ENCODE measurements around the gene TCEAL1.
"Not testable (repeated sequence)": the region's sequence is repeated elsewhere in the genome, so short reads cannot be mapped to it uniquely, and the experiment has no call there.

Gene TCEAL1

DNA sequence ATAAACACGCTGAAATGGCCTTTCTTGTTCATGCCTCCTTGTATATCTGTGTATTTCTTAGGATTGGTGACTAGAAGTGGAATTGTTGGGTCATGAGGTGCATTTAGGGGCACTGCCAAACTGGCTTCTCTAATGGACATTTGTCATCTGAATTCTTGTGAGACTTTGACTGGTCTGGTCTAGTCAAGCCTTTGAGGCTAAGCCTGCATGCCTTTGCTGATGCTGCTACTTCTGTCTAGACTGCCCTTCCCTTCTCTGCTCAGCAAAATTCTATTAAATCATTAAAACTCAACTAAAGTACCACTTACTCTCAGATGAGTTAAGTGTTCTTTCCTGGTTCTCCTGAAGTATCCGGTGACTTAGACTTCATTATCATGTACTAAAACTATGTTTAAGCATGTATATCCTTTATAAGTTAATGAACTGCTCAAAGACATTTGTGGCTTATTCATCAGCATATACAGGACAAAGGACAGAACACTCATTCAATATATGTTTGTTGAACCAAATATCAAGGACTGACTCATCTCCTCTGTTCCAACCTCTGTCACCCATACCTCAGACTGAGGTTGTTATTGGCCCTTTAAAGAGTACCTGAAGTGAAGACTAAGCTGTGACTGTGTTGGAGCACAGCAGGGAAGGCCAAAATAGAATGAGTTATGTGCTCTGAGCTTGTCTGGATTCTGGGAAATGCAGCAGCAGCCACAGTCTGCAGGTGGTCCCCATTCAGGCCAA is 9.0 kb downstream of the TCEAL1 start:
- TF ChIP-seq, protein P1, sequence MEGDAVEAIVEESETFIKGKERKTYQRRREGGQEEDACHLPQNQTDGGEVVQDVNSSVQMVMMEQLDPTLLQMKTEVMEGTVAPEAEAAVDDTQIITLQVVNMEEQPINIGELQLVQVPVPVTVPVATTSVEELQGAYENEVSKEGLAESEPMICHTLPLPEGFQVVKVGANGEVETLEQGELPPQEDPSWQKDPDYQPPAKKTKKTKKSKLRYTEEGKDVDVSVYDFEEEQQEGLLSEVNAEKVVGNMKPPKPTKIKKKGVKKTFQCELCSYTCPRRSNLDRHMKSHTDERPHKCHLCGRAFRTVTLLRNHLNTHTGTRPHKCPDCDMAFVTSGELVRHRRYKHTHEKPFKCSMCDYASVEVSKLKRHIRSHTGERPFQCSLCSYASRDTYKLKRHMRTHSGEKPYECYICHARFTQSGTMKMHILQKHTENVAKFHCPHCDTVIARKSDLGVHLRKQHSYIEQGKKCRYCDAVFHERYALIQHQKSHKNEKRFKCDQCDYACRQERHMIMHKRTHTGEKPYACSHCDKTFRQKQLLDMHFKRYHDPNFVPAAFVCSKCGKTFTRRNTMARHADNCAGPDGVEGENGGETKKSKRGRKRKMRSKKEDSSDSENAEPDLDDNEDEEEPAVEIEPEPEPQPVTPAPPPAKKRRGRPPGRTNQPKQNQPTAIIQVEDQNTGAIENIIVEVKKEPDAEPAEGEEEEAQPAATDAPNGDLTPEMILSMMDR (IDR thresholded peaks at IDR 0.05; ENCODE audit: insufficient read depth, low read length) = no peak
- TF ChIP-seq REST (IDR thresholded peaks at IDR 0.05; ENCODE audit: insufficient replicate concordance, low read depth) = no peak
- TF ChIP-seq POLR2AphosphoS5 (IDR thresholded peaks at IDR 0.05; ENCODE audit: low read depth) = no peak
- no peak for TF ChIP-seq GABPA (IDR thresholded peaks at IDR 0.05; ENCODE audit: low read depth)
- no peak for TF ChIP-seq SPI1 (IDR thresholded peaks at IDR 0.05; ENCODE audit: borderline replicate concordance, low read depth)
- Histone ChIP-seq H3K27me3 (ENCODE audit: insufficient read depth, poor library complexity, severe bottlenecking) (no peaks in the 10 kb centered on the region), H3K27ac (replicated peaks) (no peak overlapping the region), H3K4me3 (replicated peaks; ENCODE audit: insufficient read depth, low read length) (no peak overlapping the region)
- DNase-seq (ENCODE audit: low read depth in 1 of 2, low spot score in 1 of 2) = no peak

DNA sequence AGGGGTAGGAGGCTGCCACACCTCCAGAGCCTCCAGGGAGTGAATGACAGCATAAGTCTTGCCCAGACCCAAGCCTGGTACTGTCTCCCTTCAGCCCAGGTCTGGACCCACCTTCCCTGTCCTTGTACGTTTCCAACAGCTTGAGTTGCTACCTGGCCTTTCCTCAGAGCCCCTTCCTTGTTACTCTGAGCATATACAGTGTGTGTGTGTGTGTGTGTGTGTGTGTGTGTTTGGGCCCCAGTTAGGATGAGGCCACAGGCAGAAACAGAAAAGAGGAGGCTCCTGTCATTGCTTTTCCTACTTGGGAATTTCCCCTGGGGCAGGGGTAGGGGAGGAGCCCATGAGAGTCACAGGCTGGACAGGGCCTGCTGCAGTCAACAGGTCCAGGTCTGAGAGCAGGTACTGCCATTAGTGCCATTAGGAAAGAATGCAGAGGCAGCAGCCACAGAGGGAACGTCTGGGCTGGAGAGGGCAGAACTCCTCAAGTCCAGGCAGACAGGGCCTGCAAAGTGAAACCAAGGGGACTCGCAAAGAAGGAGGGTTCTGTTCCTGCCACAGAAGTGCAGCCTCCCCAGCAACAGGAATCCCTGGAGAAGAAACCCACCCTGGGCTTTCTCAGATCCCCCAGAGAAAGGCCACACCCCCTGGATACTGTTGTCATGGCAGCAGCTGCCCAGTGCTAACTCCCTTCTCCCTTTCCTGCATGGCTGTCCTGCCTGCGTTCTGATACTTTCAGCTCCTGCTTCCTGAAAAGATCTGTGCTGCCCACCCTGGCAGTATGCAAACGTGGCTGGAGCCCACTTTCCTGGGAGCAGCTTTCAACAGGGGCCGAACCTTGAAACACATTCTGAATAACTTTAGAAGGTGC is 9.9 kb downstream of the TCEAL1 start:
- not testable (repeated sequence) for H3K27ac ChIP-seq (replicated peaks); H3K27me3 ChIP-seq (ENCODE audit: insufficient read depth, poor library complexity, severe bottlenecking); H3K4me3 ChIP-seq (replicated peaks; ENCODE audit: insufficient read depth, low read length); DNase-seq (ENCODE audit: low read depth in 1 of 2, low spot score in 1 of 2)

DNA sequence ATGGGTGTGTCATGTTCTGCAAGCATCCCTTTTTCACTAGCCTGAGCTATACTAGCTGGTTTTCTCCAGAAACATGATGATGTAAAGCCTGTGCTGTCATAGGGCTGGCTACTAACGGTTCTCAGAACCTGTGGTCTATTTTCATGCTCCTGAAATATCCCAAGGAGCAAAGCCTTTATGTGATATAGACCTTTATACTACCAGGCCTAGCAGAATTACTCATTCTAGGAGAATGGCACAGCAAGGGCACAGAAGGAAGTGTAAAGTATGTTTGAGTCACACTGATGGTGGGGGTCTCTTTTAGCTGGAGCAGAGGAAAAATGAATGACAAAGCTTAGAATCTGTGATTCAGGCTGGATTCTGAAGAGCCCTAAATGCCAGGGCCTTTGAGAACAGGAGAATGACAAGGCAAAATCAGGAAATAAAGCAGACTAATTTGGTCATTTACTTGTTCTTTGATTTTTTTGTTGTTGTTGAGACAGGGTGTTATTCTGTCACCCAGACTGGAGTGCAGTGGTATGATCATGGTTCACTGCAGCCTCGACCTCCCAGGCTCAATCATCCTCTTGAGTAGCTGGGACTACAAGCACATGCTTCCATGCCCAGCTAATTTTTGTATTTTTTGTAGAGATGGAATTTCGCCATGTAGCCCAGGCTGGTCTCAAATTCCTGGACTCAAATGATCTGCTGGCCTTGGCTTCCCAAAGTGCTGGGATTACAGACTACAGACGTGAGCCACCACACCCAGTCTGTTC is 11.8 kb downstream of the TCEAL1 start:
- no peak for DNase-seq (ENCODE audit: low read depth in 1 of 2, low spot score in 1 of 2)
- no peak overlapping the region for H3K27ac ChIP-seq (replicated peaks)
- H3K27me3 ChIP-seq (ENCODE audit: insufficient read depth, poor library complexity, severe bottlenecking) = no peaks in the 10 kb centered on the region
- no peak overlapping the region for H3K4me3 ChIP-seq (replicated peaks; ENCODE audit: insufficient read depth, low read length)
- TF ChIP-seq SPI1 (IDR thresholded peaks at IDR 0.05; ENCODE audit: borderline replicate concordance, low read depth) (no peak), REST (IDR thresholded peaks at IDR 0.05; ENCODE audit: insufficient replicate concordance, low read depth) (no peak), GABPA (IDR thresholded peaks at IDR 0.05; ENCODE audit: low read depth) (no peak), POLR2AphosphoS5 (IDR thresholded peaks at IDR 0.05; ENCODE audit: low read depth) (no peak)
- TF ChIP-seq, protein P1 (IDR thresholded peaks at IDR 0.05; ENCODE audit: insufficient read depth, low read length) = no peak

DNA sequence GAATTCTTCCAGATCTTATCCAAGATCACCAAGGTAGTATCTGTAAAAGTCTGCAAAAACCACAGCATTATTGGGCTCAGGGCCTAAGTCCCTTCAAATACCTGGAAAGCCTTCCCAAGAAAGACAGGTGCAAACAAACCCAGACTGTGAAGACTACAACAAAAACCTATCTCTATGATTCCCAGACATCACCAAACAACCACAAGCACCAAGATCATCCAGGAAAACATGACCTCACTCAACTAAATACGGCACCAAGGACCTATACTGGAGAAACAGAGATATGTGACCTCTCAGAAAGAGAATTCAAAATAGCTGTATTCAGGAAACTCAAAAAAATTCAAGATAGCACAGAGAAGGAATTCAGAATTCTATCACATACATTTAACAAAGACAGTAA is 15.3 kb downstream of the TCEAL1 start:
- no peak for TF ChIP-seq POLR2AphosphoS5 (IDR thresholded peaks at IDR 0.05; ENCODE audit: low read depth)
- no peak for TF ChIP-seq REST (IDR thresholded peaks at IDR 0.05; ENCODE audit: insufficient replicate concordance, low read depth)
- TF ChIP-seq GABPA (IDR thresholded peaks at IDR 0.05; ENCODE audit: low read depth) = no peak
- no peak for TF ChIP-seq SPI1 (IDR thresholded peaks at IDR 0.05; ENCODE audit: borderline replicate concordance, low read depth)
- TF ChIP-seq, protein P1 (IDR thresholded peaks at IDR 0.05; ENCODE audit: insufficient read depth, low read length) = no peak
- no peak for DNase-seq (ENCODE audit: low read depth in 1 of 2, low spot score in 1 of 2)
- Histone ChIP-seq H3K27ac (replicated peaks) (no peak overlapping the region), H3K4me3 (replicated peaks; ENCODE audit: insufficient read depth, low read length) (no peak overlapping the region), H3K27me3 (ENCODE audit: insufficient read depth, poor library complexity, severe bottlenecking) (no peaks in the 10 kb centered on the region)

All from HL-60 (cell line).